Tibial artery (tissue), 4 donors: Measurements from ENCODE around the gene PRKD1.

Experiments
- DNase-seq, 2 donors: peaks; one replicate each; pipeline ENCODE4 v3.0.0-alpha.2; 2019
- H3K27ac ChIP-seq, 2 donors: fragments of 200-600 bp; sonication (generic) in 1 of 2; 1 replicate in 1 of 2; 2 replicates in 1 of 2; pipeline ENCODE4 v1.5.1; 2018 to 2019; ENCODE audit warnings: mild to moderate bottlenecking in 1 of 2
- H3K27me3 ChIP-seq, 2 donors: fragments of 200-600 bp; sonication (generic) in 1 of 2; one replicate each; pipeline versions ENCODE4 v1.5.1 to v1.6.0; 2016 to 2019
- H3K36me3 ChIP-seq, 3 donors: fragments of 200-600 bp; sonication (generic) in 2 of 3; one replicate each; pipeline ENCODE4 v1.5.1; 2016 to 2019; ENCODE audit warnings: mild to moderate bottlenecking in 2 of 3
- H3K4me1 ChIP-seq, 4 donors: fragments of 200-600 bp; sonication (generic) in 2 of 4; 1 replicate in 3 of 4; 2 replicates in 1 of 4; pipeline ENCODE4 v1.5.1; 2016 to 2019
- H3K4me3 ChIP-seq, 2 donors: fragments of 200-600 bp; sonication (generic) in 1 of 2; 1 replicate in 1 of 2; 2 replicates in 1 of 2; pipeline ENCODE4 v1.5.1; 2018 to 2019; ENCODE audit warnings: mild to moderate bottlenecking in 2 of 2
- H3K9me3 ChIP-seq, 3 donors: fragments of 200-600 bp; sonication (generic) in 1 of 3; one replicate each; pipeline ENCODE4 v1.5.1; 2016 to 2019
- intact Hi-C: fragments of 100-400 bp; cut with DNase I; formaldehyde crosslinking; loops from one replicate; pipeline ENCODE4 v1.15.0; 2023; ENCODE audit warnings: low total_unique reads
- TF ChIP-seq, protein P1 (sequence below), 2 experiments: fragments of 200-600 bp in 1 of 2; fragments of 450-650 bp in 1 of 2; IDR thresholded peaks; one replicate each; pipeline ENCODE4 v1.5.1; 2017 to 2019; ENCODE audit warnings: antibody characterized with exemption in 2 of 2, mild to moderate bottlenecking in 1 of 2, moderate library complexity in 1 of 2

PRKD1 gene

DNA sequence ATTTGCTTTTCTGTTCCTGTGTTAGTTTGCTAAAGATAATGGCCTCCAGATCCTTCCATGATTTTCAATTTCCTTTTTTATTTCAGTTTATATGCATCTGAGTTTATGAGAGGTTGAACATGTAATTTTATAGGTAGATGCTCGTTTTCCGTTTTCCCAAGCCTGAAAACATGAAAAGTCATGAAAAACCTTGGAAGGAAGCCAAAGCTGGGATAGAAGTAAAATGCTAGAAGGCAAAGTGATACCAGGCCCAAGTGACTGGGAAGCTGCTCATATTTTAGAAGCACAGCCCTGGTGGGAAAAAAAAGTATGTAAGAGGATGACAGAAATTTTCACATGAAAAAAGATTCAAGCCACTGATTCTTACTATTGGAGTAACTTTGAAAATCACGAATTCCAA is 290.8 kb downstream of the PRKD1 start:
- Histone ChIP-seq H3K36me3 (peaks cover 0 to 9% (median 3%) of the 10 kb centered on the region in 3 donors), H3K9me3 (no peaks in the 10 kb centered on the region), H3K27me3 (no peaks in the 10 kb centered on the region), H3K27ac (no peak overlapping the region), H3K4me3 (no peak overlapping the region), H3K4me1 (peaks cover 0 to 25% (median 9%) of the 10 kb centered on the region in 4 donors)
- DNase-seq, result no peak
- TF ChIP-seq, protein P1, sequence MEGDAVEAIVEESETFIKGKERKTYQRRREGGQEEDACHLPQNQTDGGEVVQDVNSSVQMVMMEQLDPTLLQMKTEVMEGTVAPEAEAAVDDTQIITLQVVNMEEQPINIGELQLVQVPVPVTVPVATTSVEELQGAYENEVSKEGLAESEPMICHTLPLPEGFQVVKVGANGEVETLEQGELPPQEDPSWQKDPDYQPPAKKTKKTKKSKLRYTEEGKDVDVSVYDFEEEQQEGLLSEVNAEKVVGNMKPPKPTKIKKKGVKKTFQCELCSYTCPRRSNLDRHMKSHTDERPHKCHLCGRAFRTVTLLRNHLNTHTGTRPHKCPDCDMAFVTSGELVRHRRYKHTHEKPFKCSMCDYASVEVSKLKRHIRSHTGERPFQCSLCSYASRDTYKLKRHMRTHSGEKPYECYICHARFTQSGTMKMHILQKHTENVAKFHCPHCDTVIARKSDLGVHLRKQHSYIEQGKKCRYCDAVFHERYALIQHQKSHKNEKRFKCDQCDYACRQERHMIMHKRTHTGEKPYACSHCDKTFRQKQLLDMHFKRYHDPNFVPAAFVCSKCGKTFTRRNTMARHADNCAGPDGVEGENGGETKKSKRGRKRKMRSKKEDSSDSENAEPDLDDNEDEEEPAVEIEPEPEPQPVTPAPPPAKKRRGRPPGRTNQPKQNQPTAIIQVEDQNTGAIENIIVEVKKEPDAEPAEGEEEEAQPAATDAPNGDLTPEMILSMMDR (IDR thresholded peaks at IDR 0.05), result no peak
- intact Hi-C loops, result no loop called here

DNA sequence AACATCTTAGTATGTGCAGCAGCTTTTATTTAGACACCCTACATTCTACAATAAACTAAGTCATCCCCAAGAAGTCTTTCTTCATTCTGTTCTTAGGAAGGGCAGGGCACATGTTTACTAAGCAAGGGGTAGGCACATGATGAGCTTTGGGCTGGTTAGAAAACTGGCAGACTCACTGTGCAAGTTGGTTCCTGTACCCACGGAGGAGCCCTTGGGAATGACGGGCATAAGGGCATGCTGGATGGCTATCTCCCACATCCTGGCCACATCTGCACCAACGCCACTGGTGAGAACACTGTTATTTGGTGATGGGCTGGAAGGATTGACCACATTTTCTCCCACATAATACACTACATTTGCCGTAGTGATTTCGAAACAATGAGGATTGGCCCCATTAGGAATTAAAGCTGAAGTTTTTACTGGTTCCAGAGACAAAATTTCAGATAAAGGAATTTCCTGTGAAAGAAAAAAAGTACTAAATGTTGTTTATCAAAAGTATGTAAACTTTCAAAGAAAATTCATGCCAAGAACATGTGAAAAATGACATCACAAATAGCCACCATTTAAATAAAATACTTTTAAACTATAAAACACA is 297.0 kb downstream of the PRKD1 start:
- TF ChIP-seq, protein P1 (IDR thresholded peaks at IDR 0.05), result no peak
- Histone ChIP-seq H3K4me3 (no peak overlapping the region), H3K9me3 (no peaks in the 10 kb centered on the region), H3K27me3 (no peaks in the 10 kb centered on the region), H3K4me1 (no peaks in the 10 kb centered on the region), H3K27ac (no peak overlapping the region), H3K36me3 (peaks cover 0 to 9% (median 8%) of the 10 kb centered on the region in 3 donors)
- DNase-seq, result no peak
- intact Hi-C loops, result no loop called here

DNA sequence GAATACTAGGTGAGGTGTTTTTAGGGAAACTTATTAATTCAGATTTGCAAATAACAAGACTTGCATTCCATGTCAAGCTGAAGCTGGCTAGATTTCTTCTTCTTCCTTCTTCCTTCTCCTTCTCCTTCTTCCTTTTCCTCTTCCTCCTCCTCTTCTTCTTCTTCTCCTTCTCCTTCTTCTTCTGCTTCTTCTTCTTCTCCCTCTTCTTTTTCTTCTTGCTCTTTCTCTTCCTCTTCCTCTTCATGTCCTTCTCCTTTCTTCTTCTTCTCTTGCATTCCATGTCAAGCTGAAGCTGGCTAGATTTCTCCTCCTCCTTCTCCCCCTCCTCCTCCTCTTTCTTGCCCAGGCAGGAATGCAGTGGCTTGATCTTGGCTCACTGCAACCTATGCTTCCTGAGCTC is 297.8 kb downstream of the PRKD1 start:
- H3K27me3 ChIP-seq, result no peaks in the 10 kb centered on the region
- no peaks in the 10 kb centered on the region for H3K4me1 ChIP-seq
- H3K4me3 ChIP-seq, result no peak overlapping the region
- H3K9me3 ChIP-seq, result no peaks in the 10 kb centered on the region
- DNase-seq, result no peak
- TF ChIP-seq, protein P1 (IDR thresholded peaks at IDR 0.05), result no peak
- H3K36me3 ChIP-seq, result peaks cover 0 to 9% (median 8%) of the 10 kb centered on the region in 3 donors
- intact Hi-C loops, result no loop called here
- H3K27ac ChIP-seq, result no peak overlapping the region

DNA sequence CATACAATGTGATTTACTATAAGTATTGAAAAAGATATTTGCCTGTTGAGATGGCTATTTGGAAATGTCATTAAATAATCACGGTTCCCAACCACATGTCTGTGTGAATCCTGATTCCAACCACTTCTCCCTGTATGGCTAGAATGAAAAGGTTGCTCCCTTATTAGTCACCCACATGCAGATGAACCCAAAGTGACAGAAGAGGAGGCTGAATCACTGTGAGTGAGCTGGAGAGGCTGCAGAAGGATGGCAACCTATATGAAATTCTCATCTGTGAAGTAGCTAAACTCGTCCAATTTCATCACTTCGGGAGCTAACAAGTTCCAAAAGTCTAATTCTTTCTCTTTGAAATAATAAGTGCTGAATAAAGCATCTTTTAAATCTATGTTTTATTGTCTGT is 300.5 kb downstream of the PRKD1 start:
- TF ChIP-seq, protein P1 (IDR thresholded peaks at IDR 0.05), result no peak
- intact Hi-C loops, result no loop called here
- Histone ChIP-seq H3K4me3 (no peak overlapping the region), H3K27ac (no peak overlapping the region), H3K27me3 (no peaks in the 10 kb centered on the region), H3K4me1 (no peaks in the 10 kb centered on the region), H3K9me3 (no peaks in the 10 kb centered on the region), H3K36me3 (peaks cover 4 to 23% (median 6%) of the 10 kb centered on the region in 3 donors)
- no peak for DNase-seq

DNA sequence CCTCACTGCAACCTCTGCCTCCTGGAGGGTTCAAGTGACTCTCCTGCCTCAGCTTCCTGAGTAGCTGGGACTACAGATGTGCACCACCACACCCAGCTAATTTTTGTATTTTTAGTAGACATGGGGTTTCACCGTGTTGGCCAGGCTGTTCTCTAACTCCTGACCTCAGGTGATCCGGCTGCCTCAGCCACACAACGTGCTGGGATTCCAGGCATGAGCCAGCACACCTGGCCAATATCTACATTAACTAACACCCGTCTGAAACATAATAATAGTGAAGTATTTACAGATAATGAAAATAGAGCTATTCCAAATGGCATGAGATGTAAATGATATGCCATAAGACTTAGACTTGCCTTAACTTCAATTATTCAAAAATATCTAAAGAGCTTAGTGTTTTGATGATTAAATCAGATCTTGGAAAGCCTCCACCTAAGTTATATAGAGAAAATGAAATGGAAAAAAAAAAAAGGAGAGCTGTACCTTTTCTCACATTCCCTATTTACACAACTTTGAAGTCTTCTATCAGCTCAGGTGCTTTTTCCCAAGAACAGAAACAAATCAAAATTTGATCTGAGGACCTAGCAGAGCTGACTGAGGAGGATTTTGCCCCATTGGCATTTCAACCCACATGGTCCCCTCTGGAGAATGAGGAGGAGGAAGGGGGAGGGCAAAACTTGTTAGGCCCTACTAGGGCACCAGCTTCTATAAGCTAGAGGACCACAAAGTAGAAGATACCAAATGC is 309.2 kb downstream of the PRKD1 start:
- no peaks in the 10 kb centered on the region for H3K4me1 ChIP-seq
- H3K36me3 ChIP-seq, result peaks cover 4 to 34% (median 14%) of the 10 kb centered on the region in 3 donors
- no peak overlapping the region for H3K27ac ChIP-seq
- no peaks in the 10 kb centered on the region for H3K27me3 ChIP-seq
- no peak for DNase-seq
- no peak overlapping the region for H3K4me3 ChIP-seq
- no peaks in the 10 kb centered on the region for H3K9me3 ChIP-seq
- intact Hi-C loops, result no loop called here
- TF ChIP-seq, protein P1 (IDR thresholded peaks at IDR 0.05), result no peak
